ENCODE results near the gene PPP6R2. TPM values are rescaled to one million over a fixed set of nuclear protein-coding genes. Genes with fewer than 3 reads are reported as not detected.

PPP6R2 gene
- total and polyA plus RNA-seq, 11 donors = 29.6 to 68.1 (median 41.5) TPM

- DNase-seq (peak in 2 of 5 donors; percentile 28 to 52), ATAC-seq (peak in 3 of 4 donors; percentile 3 to 14 (median 8))
- H3K9me3 ChIP-seq = no peaks in the 10 kb centered on the region
- intact Hi-C loops (cut with DNase I) = no loop called here
- no peak overlapping the region for H3K4me3 ChIP-seq
- TF ChIP-seq POLR2A (IDR thresholded peaks at IDR 0.05) (no peak), CTCF (IDR thresholded peaks at IDR 0.05) (no peak)
- H3K4me1 ChIP-seq = peaks cover 0 to 13% (median 0%) of the 10 kb centered on the region in 12 donors
- 71 to 81% (median 77%) methylated on average over 24 to 28 of the region's 28 CpGs for WGBS, 4 donors
- peaks cover 0 to 88% (median 63%) of the 10 kb centered on the region in 9 donors for H3K36me3 ChIP-seq
- H3K27me3 ChIP-seq = no peaks in the 10 kb centered on the region
- no peak overlapping the region for H3K27ac ChIP-seq
Observed at GRCh38 chr22:50443801-50444625, 100.9 kb downstream of the PPP6R2 start.

DNA sequence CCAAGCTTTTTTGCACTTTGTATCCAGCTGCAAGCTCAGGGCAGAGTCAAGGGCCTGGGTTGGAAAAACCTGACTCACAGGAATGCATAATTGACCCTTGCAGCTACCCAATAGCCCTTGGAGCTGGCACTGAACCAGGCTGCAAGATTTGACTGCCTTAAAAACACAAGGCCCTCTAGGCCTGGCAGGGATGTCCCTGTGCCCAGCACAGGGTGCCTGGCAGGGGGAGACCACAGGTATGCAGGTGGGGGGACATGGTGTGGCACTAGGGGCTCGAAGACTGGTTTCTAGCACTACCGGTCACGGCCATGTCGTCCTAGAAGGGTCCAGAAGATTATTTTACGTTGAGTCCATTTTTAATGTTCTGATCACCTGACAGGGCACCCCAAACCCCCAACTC is 101.5 kb downstream of the PPP6R2 start:
- ATAC-seq = peak in 1 of 4 donors; percentile 7
- Histone ChIP-seq H3K27me3 (no peaks in the 10 kb centered on the region), H3K4me3 (no peak overlapping the region), H3K27ac (no peak overlapping the region), H3K4me1 (peaks cover 0 to 13% (median 0%) of the 10 kb centered on the region in 12 donors), H3K9me3 (no peaks in the 10 kb centered on the region), H3K36me3 (peaks cover 0 to 84% (median 60%) of the 10 kb centered on the region in 9 donors)
- intact Hi-C loops (cut with DNase I) = no loop called here
- TF ChIP-seq POLR2A (IDR thresholded peaks at IDR 0.05) (no peak), CTCF (IDR thresholded peaks at IDR 0.05) (no peak)
- WGBS, 4 donors = 79 to 96% (median 86%) methylated on average over 3 to 5 of the region's 5 CpGs
- DNase-seq = peak in 2 of 5 donors; percentile 28 to 42

DNA sequence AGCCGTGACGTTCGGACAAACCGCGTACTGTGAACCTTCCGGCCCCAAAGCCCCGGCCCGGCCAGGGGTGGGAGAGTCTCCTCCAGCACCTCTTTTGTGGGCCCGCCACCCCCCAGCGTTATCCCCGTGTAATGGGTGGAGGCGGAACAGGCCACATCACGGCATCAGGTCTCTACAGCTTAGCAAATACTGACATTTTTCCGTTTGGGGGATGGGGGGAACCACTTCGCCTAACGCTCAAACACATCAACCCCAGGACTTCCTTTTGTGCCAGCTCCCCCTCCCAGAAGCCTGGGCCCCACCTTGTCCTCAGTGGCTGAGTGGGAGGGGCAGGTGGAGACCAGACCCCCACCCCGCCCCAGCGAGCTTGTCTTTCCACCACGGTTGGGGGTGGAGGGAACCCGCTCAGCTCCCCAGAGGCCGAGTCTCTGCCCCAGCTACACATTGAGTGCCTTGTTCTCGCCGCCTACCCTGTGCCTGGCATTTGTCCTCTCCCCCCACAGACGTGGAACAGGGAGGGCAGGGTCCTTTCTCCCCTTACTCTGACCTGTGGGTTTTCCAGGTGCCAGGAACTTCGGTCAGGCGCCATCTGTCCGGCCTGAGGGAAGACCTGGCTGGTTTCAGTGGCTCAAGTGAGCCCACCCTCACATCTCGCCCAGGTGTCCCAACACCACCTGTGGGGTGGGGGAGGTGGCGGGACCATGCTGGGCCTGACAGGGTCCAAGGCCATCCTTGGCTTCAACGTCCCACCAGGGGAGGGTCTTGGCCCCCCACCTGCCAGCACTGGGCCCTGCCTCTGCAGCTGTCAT is 102.1 kb downstream of the PPP6R2 start:
- Histone ChIP-seq H3K9me3 (no peaks in the 10 kb centered on the region), H3K27me3 (no peaks in the 10 kb centered on the region), H3K27ac (no peak overlapping the region), H3K4me1 (peaks cover 0 to 13% (median 0%) of the 10 kb centered on the region in 12 donors), H3K4me3 (no peak overlapping the region), H3K36me3 (peaks cover 0 to 83% (median 59%) of the 10 kb centered on the region in 9 donors)
- WGBS, 4 donors = 76 to 82% (median 80%) methylated on average over 25 to 30 of the region's 30 CpGs
- intact Hi-C loops (cut with DNase I) = no loop called here
- TF ChIP-seq POLR2A (IDR thresholded peaks at IDR 0.05) (no peak), CTCF (IDR thresholded peaks at IDR 0.05) (no peak)
- peak in 1 of 4 donors; percentile 6 for ATAC-seq
- DNase-seq = peak in 2 of 5 donors; percentile 25 to 60
